Superior temporal gyrus (tissue), 1 donor: ENCODE measurements around the gene NUP35.
"Not testable (repeated sequence)": the region's sequence is repeated elsewhere in the genome, so short reads cannot be mapped to it uniquely, and the experiment has no call there.

ENCODE experiments used
- DNase-seq: peaks from one replicate; pipeline ENCODE4 v3.0.0-alpha.2; 2016; ENCODE audit errors: extremely low spot score

Gene NUP35

GRCh38 chr2:183134016-183134415, 9.8 kb downstream of the NUP35 start:
- no peak for DNase-seq

DNA sequence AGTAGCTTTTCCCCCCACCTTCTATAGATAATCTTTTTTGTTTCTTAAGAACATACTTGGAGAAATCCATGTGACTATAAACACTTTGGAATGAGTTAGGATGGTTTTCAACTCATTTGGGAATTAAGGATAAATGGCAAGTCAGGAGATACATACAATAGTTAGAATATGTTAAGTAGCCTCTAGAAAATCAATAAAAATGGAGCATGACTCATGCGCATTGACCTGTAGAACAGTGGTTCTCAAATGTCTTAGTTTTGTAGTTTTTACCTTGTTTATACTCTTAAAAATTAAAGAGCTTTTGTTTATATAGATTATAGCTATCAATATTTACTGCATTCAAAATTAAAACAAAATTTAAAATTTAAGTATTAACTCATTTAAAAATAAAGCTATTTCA, 24.7 kb downstream of the NUP35 start:
- DNase-seq, result no peak

DNA sequence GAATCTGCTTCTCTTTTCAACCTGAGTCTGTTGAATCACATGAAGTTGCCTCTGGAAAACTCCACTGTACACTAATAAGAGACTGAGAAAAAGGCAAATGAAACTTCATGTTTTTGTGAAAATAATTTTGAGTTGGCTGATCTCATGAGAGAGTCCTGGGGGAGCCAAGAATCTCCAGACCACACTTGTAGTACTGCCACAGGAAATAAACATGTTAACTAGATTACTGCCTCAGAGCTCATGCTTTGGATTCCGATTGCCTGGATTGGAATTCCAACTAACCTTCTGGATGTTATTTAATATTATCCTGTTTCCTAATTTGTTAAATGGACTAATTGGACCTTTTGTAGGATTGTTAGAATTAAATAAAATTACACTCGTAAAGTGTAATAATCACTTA, 25.2 kb downstream of the NUP35 start:
- no peak for DNase-seq

DNA sequence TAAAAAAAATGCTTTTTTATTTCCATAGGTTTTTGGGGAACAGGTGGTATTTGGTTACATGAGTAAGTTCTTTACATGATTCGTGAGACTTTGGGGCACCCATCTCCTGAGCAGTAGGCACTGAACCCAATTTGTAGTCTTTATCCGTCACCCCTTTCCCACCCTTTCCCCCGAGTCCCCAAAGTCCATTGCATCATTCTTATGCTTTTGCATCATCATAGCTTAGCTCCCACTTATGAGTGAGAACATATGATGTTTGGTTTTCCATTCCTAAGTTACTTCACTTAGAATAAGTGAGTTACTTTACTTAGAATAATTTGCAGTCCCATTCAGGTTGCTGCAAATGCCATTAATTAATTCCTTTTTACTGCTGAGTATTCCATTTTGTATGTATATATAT, 28.0 kb downstream of the NUP35 start:
- DNase-seq, result not testable (repeated sequence)

DNA sequence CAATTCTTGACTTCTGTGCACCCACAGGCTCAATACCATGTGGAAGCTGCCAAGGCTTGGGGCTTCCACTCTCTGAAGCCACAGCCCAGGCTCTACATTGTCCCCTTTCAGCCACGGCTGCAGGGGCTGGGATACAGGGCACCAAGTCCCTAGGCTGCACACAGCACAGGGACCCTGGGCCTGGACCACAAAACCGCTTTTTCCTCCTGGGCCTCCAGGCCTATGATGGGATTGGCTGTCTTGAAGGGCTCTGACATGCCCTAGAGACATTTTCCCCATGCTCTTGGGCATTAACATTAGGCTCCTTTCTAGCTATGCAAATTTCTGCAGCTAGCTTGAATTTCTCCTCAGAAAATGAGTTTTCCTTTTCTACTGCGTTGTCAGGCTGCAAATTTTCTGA, 29.7 kb downstream of the NUP35 start:
- DNase-seq, result no peak

DNA sequence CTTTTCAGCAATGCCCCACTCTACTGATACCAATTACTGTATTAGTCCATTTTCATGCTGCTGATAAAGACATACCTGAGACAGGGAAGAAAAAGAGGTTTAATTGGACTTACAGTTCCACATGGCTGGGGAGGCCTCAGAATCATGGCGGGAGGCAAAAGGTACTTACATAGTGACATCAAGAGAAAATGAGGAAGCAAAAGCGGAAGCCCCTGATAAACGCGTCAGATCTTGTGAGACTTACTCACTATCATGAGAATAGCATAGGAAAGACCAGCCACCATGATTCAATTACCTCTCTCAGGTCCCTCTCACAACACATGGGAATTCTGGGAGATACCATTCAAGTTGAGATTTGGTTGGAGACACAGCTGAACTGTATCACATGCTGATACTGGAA, 30.5 kb downstream of the NUP35 start:
- not testable (repeated sequence) for DNase-seq

- DNase-seq, result no peak
Measured at GRCh38 chr2:183157131-183157530, 32.9 kb downstream of the NUP35 start.

- DNase-seq, result no peak
Measured at GRCh38 chr2:183162362-183162761, 38.1 kb downstream of the NUP35 start.

DNA sequence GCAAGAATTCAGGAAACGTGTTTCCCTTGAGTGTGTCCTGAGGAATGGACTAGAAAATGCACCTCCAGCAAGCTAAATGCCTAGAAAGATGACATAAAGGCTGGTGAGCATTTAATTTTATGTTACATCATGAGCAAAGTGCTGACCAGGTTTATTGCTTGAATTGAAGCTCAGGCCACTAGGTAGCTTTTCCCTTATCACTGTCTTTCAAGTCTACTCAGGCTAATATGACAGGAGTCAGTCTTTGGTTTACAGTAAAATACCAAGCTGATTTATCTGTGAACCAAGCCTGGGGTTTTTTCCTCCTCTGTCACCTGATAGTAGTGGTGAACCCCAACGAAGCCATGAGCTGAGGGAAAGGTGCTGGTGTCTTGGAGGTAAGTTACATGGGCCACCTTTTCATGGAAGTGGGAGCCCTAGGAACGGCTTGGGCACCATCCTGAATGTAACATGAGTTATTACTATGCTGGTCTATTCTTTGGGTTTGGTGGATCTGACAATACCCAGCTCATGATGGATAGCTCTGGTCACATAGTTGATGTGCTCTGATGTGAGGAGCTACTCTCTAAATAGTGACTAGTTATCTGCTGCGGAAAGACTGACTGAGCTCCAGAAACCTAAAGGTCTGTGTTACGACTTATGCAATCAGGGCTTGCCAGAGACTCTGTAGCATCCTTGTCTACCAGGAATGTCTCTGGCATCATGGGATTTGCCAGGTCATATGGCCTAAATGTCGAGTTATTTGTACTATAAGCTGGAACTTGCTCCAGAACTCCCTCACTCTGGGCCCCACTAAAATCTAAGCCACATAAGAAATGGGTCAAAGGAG, 39.8 kb downstream of the NUP35 start:
- DNase-seq, result no peak

GRCh38 chr2:183164650-183165015, 40.4 kb downstream of the NUP35 start:
- no peak for DNase-seq

DNA sequence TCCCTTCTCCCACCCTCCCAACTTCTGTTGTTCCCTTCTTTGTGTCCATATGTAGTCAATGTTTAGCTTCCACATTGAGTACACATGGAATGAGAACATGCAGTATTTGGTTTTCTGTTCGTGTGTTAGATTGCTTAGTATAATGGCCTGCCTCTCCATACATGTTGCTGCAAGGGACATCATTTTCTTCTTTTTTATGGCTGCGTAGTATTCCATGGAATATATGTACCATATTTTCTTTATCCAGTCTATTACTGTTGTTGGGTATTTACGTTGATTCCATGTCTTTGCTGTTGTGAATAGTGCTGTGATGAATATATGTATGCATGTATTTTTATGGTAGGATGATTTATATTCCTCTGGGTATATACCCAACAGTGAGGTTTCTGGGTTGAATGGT, 42.0 kb downstream of the NUP35 start:
- DNase-seq, result no peak

GRCh38 chr2:183166976-183167375, 42.7 kb downstream of the NUP35 start:
- DNase-seq, result not testable (repeated sequence)

- no peak for DNase-seq
Measured at GRCh38 chr2:183172220-183172887, 48.1 kb downstream of the NUP35 start.

DNA sequence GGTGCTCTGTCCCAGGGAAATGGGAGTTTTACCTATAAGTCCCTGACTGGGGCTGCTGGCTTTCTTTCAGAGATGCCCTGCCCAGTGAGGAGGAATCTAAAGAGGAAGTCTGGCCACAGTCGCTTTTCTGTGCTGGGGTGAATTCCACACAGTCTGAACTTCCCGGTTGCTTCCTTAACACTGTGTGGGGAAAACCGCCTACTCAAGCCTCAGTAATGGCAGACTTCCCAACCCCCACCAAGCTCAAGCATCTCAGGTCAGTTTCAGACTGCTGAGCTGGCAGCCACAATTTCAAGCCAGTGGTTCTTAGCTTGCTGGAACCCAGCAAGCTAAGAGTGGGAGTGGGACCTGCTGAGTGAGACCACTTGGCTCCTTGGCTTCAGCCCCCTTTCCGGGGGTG, 54.9 kb downstream of the NUP35 start:
- DNase-seq, result no peak

- no peak for DNase-seq
Measured at GRCh38 chr2:183185534-183185933, 61.3 kb downstream of the NUP35 start.

DNA sequence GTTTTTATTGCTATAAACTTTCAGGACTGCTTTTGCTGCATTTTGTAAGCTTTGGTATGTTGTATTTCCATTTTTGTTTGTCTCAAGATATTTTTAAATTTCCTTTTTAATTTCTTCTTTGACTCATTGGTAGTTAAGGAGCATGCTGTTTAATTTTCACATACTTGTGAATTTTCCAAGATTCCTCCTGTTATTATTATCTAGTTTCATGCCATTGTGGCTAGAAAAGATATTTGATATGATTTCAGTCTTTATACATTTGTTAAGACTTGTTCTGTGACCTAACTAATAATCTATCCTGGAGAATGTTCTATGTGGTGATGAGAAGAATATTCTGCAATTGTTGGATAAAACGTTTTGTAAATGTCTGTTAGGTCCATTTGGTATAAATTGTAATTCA, 62.1 kb downstream of the NUP35 start:
- no peak for DNase-seq

DNA sequence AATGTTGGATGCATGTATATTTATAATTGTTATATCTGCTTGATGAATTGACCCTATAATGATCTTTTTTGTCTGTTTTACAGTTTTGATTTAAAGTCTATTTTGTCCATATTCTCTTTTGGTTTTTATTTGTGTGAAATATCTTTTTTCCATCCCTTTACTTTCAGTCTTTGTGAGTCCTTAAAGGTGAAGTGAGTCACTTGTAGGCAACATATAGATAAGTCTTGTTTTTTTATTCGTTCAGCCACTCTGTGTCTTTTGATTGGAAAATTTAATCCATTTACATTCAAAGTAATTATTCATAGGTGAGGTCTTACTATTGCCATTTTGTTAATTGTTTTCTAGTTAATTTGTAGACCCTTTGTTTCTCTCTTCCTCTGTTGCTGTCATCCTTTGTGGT, 62.5 kb downstream of the NUP35 start:
- DNase-seq, result no peak

DNA sequence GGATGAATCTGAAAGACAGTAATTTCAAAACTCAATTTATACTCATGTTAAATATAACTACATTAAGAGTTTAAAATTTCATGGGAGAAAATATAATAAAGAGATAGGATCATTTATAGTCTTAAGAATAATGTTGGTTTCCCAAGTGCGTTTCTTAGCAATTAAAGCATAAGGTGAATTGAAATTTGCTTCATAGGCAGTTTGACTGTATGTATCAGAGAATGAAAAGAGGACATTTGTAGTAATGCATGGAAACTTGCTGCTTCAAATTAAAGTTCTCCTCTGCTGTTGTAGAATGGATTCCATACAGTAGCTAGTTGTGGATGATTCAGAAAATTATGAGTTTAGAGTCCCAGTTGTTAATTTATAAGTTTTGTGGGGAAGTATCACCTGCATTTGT, 68.1 kb downstream of the NUP35 start:
- DNase-seq, result no peak

DNA sequence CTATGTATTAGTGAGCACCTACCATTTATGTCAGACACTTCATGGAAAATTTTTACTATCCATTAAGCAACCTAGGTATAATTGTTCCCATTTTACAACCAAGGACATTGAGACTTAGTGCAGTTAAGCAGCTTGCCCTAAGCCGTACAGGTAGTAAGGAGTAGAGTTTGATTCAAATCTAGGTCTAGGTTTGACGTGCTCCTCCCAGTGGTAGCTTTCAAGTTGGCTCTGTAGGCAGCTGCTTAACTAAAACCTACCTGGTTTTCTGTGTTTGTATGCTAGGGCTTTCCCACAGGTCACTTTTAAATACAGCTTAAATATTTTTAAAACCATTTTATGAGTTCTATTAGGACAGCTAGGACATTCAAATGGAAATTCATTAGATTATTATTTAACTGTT, 69.7 kb downstream of the NUP35 start:
- no peak for DNase-seq

DNA sequence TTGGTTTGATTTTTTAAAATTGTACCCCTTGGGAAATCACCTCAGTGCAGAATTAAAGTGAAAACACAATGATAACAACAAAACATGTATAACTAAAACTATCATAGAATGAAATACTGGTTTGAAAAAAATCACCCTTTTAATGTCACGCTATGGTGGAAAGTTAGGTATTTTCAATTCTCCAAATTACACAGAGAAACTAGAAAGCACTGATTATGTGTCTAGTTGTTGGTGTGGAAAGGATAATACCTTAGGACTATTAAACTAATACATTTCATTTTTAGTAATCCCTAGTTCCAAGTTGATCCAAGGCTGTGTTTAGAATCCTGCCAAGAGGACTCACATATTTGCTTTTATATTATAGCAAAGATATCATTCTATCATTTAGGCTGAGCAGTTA, 71.2 kb downstream of the NUP35 start:
- no peak for DNase-seq

GRCh38 chr2:183195998-183196409, 71.8 kb downstream of the NUP35 start:
- no peak for DNase-seq

DNA sequence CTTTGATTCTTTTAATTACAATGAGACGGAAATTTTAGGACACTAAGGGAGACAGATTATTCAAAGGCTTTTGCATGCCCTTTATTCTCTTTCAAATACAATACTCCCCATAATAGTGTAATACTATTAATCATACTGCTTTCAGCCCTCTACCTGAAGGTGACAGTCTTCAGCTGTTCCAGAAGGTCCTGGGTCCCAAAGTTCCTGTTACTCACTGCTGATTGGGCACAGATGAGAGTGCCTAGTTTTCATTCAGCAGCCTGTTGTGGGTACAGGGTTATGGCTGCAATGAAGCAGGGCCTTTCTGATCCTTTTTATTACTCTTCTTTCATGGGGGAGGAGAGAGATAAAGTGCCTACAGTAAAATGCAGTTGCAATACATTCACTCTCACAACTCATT, 80.2 kb downstream of the NUP35 start:
- DNase-seq, result no peak

DNA sequence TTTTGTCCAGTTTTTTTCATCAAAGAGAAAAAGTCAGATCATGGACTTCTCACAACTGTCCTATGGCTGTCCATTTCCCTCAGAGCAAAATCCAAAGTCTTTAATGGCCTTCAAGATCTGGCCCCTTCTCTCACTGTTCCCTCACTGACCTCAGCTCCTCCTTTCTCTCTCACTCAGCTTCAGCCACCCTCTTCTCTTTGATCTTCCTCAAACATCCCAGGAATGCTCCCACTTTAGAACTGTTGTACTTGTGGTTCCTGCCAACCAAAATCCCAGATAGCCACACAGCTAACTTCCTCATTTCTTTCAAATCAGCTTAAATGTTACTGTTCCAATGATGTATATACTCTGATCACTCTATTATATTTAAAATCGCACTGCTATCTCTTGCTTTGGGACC, 82.9 kb downstream of the NUP35 start:
- no peak for DNase-seq
